Prostate gland (tissue), 2 donors: ENCODE results near the gene CYP11A1.

Experiments
- CTCF ChIP-seq, 4 experiments: fragments of 200-600 bp in 2 of 4; fragments of 450-650 bp in 2 of 4; sonication (generic) in 2 of 4; IDR thresholded peaks; 1 replicate in 3 of 4; 2 replicates in 1 of 4; pipeline ENCODE4 v1.5.1; 2016 to 2019; ENCODE audit warnings: antibody characterized with exemption in 4 of 4, mild to moderate bottlenecking in 2 of 4, moderate library complexity in 2 of 4
- POLR2A ChIP-seq: fragments of 450-650 bp; IDR thresholded peaks from one replicate; pipeline ENCODE4 v1.6.1; 2016; ENCODE audit warnings: antibody characterized with exemption, mild to moderate bottlenecking

- TF ChIP-seq CTCF (IDR thresholded peaks at IDR 0.05), result no peak
- no peak for TF ChIP-seq POLR2A
Observed at GRCh38 chr15:74300057-74300795, 67.2 kb downstream of the CYP11A1 start.
